ENCODE data around the gene ERFL. TPM values are rescaled to one million over a fixed set of nuclear protein-coding genes. Genes with fewer than 3 reads are reported as not detected.
"Not testable (repeated sequence)": the region's sequence is repeated elsewhere in the genome, so short reads cannot be mapped to it uniquely, and the experiment has no call there.

The ERFL gene
- total RNA-seq, 6 experiments from 2014 or later = 0.09 to 0.17 (median 0.12) TPM; not detected in 2

- Mint-ChIP-seq H3K36me3 (ENCODE audit: low read depth) (no peaks in the 10 kb centered on the region), H3K4me3 (peak overlapping the region; percentile 81), H3K27ac (peak overlapping the region; percentile 58; the same call in 1 of the 2 replicates), H3K4me1 (ENCODE audit: low read depth) (peaks cover 18% of the 10 kb centered on the region), H3K9me3 (no peaks in the 10 kb centered on the region), H3K27me3 (ENCODE audit: insufficient read depth) (peaks cover 3% of the 10 kb centered on the region)
- DNase-seq = no peak
- TF ChIP-seq, protein P1, sequence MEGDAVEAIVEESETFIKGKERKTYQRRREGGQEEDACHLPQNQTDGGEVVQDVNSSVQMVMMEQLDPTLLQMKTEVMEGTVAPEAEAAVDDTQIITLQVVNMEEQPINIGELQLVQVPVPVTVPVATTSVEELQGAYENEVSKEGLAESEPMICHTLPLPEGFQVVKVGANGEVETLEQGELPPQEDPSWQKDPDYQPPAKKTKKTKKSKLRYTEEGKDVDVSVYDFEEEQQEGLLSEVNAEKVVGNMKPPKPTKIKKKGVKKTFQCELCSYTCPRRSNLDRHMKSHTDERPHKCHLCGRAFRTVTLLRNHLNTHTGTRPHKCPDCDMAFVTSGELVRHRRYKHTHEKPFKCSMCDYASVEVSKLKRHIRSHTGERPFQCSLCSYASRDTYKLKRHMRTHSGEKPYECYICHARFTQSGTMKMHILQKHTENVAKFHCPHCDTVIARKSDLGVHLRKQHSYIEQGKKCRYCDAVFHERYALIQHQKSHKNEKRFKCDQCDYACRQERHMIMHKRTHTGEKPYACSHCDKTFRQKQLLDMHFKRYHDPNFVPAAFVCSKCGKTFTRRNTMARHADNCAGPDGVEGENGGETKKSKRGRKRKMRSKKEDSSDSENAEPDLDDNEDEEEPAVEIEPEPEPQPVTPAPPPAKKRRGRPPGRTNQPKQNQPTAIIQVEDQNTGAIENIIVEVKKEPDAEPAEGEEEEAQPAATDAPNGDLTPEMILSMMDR (IDR thresholded peaks at IDR 0.05) = no peak
These were observed 12.6 kb upstream of the ERFL start for GRCh38 chr19:41940731-41941409.

DNA sequence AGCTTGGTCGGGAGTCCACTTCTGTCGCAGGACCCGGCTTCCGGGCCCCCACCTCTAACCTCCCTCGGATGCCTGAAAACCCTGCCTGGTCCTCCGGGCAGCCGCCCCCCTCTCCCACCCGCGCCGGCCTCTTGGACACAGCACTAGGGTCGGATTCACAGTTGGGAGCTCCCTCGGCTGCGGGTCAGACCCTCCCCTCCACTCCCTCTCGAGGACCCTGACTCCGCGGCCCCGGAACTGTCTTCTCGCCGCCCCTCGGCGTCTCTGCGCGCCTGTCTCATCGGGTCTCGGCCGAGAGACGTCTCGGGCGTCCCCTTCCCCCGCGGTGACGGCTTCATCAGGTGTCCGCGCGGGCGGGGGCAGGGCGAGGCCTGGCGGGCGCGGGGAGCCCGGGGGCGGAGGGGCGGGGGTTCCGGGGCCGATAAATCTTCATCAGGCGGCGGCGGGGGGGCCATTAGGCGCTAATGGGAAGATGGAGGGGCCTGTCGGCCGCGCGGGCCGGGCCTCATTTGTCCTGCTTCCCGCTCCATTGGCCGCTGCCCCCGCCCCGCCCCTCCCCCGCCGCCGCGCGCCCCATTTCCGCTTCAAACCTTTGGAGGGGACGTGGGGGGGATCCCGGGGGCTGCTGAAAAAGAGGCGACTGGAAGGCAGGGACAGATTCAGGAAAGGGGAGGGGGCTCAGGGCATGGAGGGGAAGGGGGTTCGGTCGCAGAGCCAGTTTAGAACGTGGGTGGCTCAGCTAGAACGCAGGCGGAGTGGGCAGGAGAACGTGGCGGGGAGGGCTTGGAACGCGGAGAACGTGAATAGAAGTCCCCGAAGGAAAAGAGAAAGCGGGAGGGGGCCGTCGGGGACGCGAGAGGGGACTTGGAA is 11.8 kb upstream of the ERFL start:
- DNase-seq = no peak
- Mint-ChIP-seq H3K9me3 (no peaks in the 10 kb centered on the region), H3K27ac (peak overlapping the region; percentile 58; the same call in 1 of the 2 replicates), H3K4me3 (peak overlapping the region; percentile 81), H3K4me1 (ENCODE audit: low read depth) (peaks cover 25% of the 10 kb centered on the region), H3K27me3 (ENCODE audit: insufficient read depth) (peaks cover 4% of the 10 kb centered on the region), H3K36me3 (ENCODE audit: low read depth) (no peaks in the 10 kb centered on the region)
- TF ChIP-seq, protein P1 (IDR thresholded peaks at IDR 0.05) = no peak

DNA sequence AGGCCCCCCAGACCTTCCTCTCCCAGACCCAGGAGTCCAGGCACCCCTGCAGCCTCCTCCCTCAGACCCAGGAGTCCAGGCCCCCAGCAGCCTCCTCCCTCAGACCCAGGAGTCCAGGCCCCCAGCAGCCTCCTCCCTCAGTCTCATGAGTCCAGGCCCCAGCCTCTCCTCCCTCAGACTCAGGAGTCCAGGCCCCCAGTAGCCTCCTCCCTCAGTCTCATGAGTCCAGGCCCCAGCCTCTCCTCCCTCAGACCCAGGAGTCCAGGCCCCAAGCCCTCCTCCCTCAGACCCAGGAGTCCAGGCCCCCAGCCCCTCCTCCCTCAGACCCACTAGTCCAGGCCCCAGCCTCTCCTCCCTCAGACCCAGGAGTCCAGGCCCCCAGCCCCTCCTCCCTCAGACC is 11.0 kb upstream of the ERFL start:
- DNase-seq; H3K27ac Mint-ChIP-seq; H3K4me3 Mint-ChIP-seq; H3K9me3 Mint-ChIP-seq; H3K27me3 Mint-ChIP-seq (ENCODE audit: insufficient read depth); H3K36me3 Mint-ChIP-seq (ENCODE audit: low read depth): not testable (repeated sequence)
- H3K4me1 Mint-ChIP-seq (ENCODE audit: low read depth) = peaks cover 30% of the 10 kb centered on the region

- Mint-ChIP-seq H3K36me3 (ENCODE audit: low read depth) (no peaks in the 10 kb centered on the region), H3K27ac (no peak overlapping the region), H3K4me1 (ENCODE audit: low read depth) (peaks cover 32% of the 10 kb centered on the region), H3K4me3 (no peak overlapping the region), H3K9me3 (no peaks in the 10 kb centered on the region), H3K27me3 (ENCODE audit: insufficient read depth) (peaks cover 17% of the 10 kb centered on the region)
- TF ChIP-seq, protein P1 (IDR thresholded peaks at IDR 0.05) = peak; percentile 52
- DNase-seq = no peak
These were observed 9.5 kb upstream of the ERFL start for GRCh38 chr19:41937525-41938468.

DNA sequence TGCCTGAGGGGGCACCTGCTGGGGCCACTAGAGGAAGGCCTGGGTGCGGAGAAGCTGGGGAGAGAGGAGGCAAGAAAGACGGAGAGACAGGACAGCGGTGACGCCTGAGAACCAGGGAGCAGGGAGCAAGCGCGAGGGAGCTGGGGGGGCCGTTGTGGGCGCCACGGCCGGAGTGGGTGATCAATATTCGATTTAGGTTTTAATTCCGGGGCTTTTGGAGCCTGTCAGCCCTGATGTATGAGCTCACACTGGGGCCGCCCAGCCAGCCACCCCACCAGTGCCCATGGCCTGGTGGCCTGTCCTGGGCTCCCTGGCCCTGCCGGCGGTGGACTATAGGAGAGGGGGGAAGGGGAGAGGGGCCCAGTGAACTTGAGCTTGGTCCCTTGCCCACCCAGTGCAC is 8.7 kb upstream of the ERFL start:
- H3K36me3 Mint-ChIP-seq (ENCODE audit: low read depth) = no peaks in the 10 kb centered on the region
- TF ChIP-seq, protein P1 (IDR thresholded peaks at IDR 0.05) = no peak
- H3K27me3 Mint-ChIP-seq (ENCODE audit: insufficient read depth) = peaks cover 21% of the 10 kb centered on the region

More for the DNA sequence above, 8.7 kb upstream of the ERFL start:
- H3K4me3 Mint-ChIP-seq = peak overlapping the region; percentile 25; the same call in 1 of the 2 replicates
- no peaks in the 10 kb centered on the region for H3K9me3 Mint-ChIP-seq
- no peak overlapping the region for H3K27ac Mint-ChIP-seq
- peaks cover 36% of the 10 kb centered on the region for H3K4me1 Mint-ChIP-seq (ENCODE audit: low read depth)
- no peak for DNase-seq

Measured in HFFc6 (cell line).